Measurements from ENCODE around the gene KIF16B. TPM values are rescaled to one million over a fixed set of nuclear protein-coding genes. Genes with fewer than 3 reads are reported as not detected.

Gene KIF16B
- total and polyA plus RNA-seq, 2 experiments from 2014 or later = 6.5 to 11.1 TPM

DNA sequence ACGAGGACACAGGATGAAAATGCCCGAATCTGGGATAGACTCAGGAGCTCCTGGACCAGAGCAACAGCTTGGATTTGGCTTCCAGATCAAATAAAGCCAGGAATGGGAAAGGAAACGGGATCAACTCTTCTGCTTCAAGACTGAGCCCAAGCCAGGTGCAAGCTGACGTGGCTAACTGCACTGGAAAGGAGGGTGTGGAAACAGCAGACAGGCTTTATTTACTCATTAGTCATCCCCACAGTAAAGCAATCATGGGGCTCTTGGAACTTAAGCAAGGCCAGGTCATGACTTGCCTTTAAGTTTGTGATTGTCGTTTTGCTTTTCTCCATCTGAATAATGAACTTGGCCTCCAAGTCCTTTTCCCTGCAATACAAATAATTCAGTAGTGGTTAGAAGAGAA lies 45.2 kb downstream of the KIF16B start (continued):
- no peak for TF ChIP-seq STAT1 (IDR thresholded peaks at IDR 0.05; ENCODE audit: unreplicated experiment)
- TF ChIP-seq NANOG (IDR thresholded peaks at IDR 0.05; ENCODE audit: borderline replicate concordance) = no peak
- TF ChIP-seq POLR2AphosphoS5 (IDR thresholded peaks at IDR 0.05; ENCODE audit: low read depth) = no peak
- no peak for TF ChIP-seq CREB1 (CRISPR knock-in tag; IDR thresholded peaks at IDR 0.05; ENCODE audit: low read depth)

DNA sequence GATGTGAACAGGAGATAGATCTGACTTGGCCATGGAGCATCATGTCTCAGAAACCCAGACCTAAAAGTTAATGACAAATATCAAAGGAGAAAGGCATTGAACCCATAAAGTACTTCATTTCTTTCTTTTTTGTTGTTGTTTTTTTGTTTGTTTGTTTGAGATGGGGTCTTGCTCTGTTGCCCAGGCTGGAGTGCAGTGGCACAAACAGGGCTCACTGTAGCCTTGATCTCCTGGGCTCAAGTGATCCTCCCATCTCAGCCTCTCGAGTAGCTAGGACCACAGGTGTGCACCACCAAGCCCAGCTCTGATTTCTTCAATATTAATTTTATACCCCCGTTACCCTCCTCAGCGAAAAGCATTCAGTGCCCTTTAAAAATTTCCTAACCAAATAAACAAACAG lies 45.8 kb downstream of the KIF16B start:
- H3K9me2 ChIP-seq (ENCODE audit: insufficient read depth) = no peaks in the 10 kb centered on the region
- Mint-ChIP-seq H3K4me3 (no peak overlapping the region), H3K27me3 (ENCODE audit: insufficient read depth, low read depth, poor library complexity) (peaks cover 1% of the 10 kb centered on the region), H3K4me1 (peaks cover 21% of the 10 kb centered on the region), H3K36me3 (ENCODE audit: low read depth) (peaks cover 41% of the 10 kb centered on the region; the same call in 2 of the 3 replicates), H3K27ac (no peak overlapping the region), H3K9me3 (peaks cover 15% of the 10 kb centered on the region; the same call in 2 of the 3 replicates)
- no peaks in the 10 kb centered on the region for H3K36me3 ChIP-seq (ENCODE audit: insufficient read depth)
- no peaks in the 10 kb centered on the region for H3F3A ChIP-seq (replicated peaks; ENCODE audit: low read depth)
- H3K4me1 ChIP-seq (ENCODE audit: insufficient read depth) = peaks cover 28% of the 10 kb centered on the region
- no peak overlapping the region for H2AFZ ChIP-seq
- H4K20me1 ChIP-seq (replicated peaks; ENCODE audit: insufficient read depth) = no peaks in the 10 kb centered on the region
- no peak overlapping the region for H3K4me2 ChIP-seq
- DNase-seq (ENCODE audit: low spot score) = no peak
- no peak for ATAC-seq
- H3K79me2 ChIP-seq (replicated peaks; ENCODE audit: insufficient read depth) = no peaks in the 10 kb centered on the region
- H3K4me3 ChIP-seq = no peak overlapping the region
- H3K27me3 ChIP-seq (ENCODE audit: insufficient read depth) = no peaks in the 10 kb centered on the region
- no peak overlapping the region for H3K27ac ChIP-seq (ENCODE audit: low read depth)
- TF ChIP-seq, protein P1, sequence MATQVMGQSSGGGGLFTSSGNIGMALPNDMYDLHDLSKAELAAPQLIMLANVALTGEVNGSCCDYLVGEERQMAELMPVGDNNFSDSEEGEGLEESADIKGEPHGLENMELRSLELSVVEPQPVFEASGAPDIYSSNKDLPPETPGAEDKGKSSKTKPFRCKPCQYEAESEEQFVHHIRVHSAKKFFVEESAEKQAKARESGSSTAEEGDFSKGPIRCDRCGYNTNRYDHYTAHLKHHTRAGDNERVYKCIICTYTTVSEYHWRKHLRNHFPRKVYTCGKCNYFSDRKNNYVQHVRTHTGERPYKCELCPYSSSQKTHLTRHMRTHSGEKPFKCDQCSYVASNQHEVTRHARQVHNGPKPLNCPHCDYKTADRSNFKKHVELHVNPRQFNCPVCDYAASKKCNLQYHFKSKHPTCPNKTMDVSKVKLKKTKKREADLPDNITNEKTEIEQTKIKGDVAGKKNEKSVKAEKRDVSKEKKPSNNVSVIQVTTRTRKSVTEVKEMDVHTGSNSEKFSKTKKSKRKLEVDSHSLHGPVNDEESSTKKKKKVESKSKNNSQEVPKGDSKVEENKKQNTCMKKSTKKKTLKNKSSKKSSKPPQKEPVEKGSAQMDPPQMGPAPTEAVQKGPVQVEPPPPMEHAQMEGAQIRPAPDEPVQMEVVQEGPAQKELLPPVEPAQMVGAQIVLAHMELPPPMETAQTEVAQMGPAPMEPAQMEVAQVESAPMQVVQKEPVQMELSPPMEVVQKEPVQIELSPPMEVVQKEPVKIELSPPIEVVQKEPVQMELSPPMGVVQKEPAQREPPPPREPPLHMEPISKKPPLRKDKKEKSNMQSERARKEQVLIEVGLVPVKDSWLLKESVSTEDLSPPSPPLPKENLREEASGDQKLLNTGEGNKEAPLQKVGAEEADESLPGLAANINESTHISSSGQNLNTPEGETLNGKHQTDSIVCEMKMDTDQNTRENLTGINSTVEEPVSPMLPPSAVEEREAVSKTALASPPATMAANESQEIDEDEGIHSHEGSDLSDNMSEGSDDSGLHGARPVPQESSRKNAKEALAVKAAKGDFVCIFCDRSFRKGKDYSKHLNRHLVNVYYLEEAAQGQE (IDR thresholded peaks at IDR 0.05; ENCODE audit: unreplicated experiment) = no peak
- TF ChIP-seq STAT1 (IDR thresholded peaks at IDR 0.05; ENCODE audit: unreplicated experiment) = no peak
- TF ChIP-seq ZNF114 (CRISPR knock-in tag; IDR thresholded peaks at IDR 0.05) = no peak
- TF ChIP-seq, protein P2, sequence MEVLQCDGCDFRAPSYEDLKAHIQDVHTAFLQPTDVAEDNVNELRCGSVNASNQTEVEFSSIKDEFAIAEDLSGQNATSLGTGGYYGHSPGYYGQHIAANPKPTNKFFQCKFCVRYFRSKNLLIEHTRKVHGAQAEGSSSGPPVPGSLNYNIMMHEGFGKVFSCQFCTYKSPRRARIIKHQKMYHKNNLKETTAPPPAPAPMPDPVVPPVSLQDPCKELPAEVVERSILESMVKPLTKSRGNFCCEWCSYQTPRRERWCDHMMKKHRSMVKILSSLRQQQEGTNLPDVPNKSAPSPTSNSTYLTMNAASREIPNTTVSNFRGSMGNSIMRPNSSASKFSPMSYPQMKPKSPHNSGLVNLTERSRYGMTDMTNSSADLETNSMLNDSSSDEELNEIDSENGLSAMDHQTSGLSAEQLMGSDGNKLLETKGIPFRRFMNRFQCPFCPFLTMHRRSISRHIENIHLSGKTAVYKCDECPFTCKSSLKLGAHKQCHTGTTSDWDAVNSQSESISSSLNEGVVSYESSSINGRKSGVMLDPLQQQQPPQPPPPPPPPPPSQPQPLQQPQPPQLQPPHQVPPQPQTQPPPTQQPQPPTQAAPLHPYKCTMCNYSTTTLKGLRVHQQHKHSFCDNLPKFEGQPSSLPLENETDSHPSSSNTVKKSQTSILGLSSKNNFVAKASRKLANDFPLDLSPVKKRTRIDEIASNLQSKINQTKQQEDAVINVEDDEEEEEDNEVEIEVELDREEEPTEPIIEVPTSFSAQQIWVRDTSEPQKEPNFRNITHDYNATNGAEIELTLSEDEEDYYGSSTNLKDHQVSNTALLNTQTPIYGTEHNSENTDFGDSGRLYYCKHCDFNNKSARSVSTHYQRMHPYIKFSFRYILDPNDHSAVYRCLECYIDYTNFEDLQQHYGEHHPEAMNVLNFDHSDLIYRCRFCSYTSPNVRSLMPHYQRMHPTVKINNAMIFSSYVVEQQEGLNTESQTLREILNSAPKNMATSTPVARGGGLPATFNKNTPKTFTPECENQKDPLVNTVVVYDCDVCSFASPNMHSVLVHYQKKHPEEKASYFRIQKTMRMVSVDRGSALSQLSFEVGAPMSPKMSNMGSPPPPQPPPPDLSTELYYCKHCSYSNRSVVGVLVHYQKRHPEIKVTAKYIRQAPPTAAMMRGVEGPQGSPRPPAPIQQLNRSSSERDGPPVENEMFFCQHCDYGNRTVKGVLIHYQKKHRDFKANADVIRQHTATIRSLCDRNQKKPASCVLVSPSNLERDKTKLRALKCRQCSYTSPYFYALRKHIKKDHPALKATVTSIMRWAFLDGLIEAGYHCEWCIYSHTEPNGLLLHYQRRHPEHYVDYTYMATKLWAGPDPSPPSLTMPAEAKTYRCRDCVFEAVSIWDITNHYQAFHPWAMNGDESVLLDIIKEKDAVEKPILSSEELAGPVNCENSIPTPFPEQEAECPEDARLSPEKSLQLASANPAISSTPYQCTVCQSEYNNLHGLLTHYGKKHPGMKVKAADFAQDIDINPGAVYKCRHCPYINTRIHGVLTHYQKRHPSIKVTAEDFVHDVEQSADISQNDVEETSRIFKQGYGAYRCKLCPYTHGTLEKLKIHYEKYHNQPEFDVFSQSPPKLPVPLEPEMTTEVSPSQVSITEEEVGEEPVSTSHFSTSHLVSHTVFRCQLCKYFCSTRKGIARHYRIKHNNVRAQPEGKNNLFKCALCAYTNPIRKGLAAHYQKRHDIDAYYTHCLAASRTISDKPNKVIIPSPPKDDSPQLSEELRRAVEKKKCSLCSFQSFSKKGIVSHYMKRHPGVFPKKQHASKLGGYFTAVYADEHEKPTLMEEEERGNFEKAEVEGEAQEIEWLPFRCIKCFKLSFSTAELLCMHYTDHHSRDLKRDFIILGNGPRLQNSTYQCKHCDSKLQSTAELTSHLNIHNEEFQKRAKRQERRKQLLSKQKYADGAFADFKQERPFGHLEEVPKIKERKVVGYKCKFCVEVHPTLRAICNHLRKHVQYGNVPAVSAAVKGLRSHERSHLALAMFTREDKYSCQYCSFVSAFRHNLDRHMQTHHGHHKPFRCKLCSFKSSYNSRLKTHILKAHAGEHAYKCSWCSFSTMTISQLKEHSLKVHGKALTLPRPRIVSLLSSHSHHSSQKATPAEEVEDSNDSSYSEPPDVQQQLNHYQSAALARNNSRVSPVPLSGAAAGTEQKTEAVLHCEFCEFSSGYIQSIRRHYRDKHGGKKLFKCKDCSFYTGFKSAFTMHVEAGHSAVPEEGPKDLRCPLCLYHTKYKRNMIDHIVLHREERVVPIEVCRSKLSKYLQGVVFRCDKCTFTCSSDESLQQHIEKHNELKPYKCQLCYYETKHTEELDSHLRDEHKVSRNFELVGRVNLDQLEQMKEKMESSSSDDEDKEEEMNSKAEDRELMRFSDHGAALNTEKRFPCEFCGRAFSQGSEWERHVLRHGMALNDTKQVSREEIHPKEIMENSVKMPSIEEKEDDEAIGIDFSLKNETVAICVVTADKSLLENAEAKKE (CRISPR knock-in tag; IDR thresholded peaks at IDR 0.05) = no peak
- no peak for TF ChIP-seq NANOG (IDR thresholded peaks at IDR 0.05; ENCODE audit: borderline replicate concordance)
- TF ChIP-seq, protein P3, sequence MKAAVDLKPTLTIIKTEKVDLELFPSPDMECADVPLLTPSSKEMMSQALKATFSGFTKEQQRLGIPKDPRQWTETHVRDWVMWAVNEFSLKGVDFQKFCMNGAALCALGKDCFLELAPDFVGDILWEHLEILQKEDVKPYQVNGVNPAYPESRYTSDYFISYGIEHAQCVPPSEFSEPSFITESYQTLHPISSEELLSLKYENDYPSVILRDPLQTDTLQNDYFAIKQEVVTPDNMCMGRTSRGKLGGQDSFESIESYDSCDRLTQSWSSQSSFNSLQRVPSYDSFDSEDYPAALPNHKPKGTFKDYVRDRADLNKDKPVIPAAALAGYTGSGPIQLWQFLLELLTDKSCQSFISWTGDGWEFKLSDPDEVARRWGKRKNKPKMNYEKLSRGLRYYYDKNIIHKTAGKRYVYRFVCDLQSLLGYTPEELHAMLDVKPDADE (IDR thresholded peaks at IDR 0.05) = no peak
- TF ChIP-seq JUNB (IDR thresholded peaks at IDR 0.05; ENCODE audit: unreplicated experiment) = no peak
- TF ChIP-seq POLR2AphosphoS5 (IDR thresholded peaks at IDR 0.05; ENCODE audit: low read depth) = no peak
- TF ChIP-seq EZH2phosphoT487 (IDR thresholded peaks at IDR 0.05; ENCODE audit: unreplicated experiment) = no peak
- no peak for TF ChIP-seq CREB1 (CRISPR knock-in tag; IDR thresholded peaks at IDR 0.05; ENCODE audit: low read depth)
- no peak for TF ChIP-seq EZH2 (IDR thresholded peaks at IDR 0.05; ENCODE audit: low read depth, unreplicated experiment)

Measured in GM23338 (cell line).